ENCODE measurements around the gene ZDHHC12.

DNA sequence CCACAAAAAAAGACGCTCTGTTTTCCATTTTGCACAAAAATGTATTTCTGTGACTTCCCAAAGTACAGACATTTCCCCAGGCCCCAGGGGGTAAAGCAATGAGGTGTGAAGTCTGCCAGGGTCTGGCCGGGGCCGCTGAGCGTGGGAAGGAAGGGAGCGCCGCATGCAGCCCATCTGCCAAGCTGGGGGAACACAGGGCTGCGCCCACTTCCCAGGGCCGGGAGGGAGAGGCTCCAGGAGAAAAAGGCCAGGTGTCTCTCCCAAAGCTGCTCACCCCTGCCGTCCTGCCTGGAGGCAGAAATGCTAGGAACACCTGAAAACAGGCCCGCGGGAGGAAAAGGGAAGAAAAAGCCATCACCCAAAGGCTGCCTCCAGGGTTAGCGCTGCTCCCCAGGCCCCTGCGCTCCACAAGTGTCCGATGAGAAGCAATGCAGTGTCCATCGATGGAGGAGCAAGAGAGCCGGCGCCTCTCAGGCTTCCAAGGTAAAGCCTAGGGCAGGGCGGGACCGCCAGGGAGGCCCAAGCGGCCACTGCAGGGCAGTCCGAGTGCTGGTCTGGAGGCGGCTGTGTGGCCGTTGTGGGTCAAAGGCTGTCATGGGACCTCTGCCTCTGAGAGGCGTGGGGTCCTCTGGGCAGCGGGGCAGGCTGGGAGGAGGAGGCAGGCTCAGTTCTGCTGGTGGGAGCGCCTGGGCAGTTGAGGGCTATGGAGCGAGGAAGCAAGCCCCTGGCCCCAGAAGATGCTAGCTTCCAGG is 6.0 kb upstream of the ZDHHC12 start:
- TF ChIP-seq EZH2 (IDR thresholded peaks at IDR 0.05; ENCODE audit: insufficient read depth, poor library complexity, severe bottlenecking), result no peak
- TF ChIP-seq EZH2phosphoT487 (IDR thresholded peaks at IDR 0.05; ENCODE audit: insufficient read depth, low read depth), result no peak

Data from GM23248 (cell line).